ENCODE measurements around the gene TM4SF5.

GRCh38 chr17:4827399-4827798 is 55.7 kb downstream of the TM4SF5 start:
- TF ChIP-seq POLR2A (IDR thresholded peaks at IDR 0.05) (no peak), CTCF (IDR thresholded peaks at IDR 0.05) (no peak)
